ENCODE results near the gene RASL11A.

The RASL11A gene

DNA sequence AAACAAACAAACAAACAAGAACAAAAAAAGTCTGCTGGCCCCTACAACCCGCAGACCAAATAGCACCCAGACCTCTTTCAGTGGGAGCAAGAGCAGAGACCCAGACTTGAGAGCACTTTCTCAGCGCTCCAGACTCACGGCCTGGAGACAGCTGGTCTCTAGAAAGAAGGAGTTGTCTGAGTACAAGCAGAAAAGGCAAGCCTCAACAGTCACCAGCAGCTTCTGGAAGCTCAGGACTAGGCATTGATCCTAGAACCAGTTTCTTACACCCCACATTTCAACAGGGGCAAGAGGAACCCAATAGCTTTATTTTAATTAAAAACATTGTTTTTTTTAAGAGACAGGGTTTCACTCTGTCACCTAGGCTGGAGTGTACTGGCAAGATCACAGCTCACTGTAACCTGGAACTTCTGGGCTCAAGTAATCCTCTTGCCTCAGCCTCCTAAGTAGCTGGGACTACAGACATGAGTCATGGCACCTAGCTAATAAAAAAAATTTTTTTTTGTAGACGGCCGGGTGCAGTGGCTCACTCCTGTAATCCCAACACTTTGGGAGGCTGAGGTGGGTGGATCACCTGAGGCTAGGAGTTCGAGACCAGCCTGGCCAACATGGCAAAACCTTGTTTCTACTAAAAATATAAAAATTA lies 30.4 kb downstream of the RASL11A start:
- TF ChIP-seq CTCF (IDR thresholded peaks at IDR 0.05; ENCODE audit: insufficient read depth, low read length, missing control alignments), result no peak
- no peak overlapping the region for H3K4me3 ChIP-seq (ENCODE audit: low read depth, low read length)
- POLR2A ChIA-PET, result no interaction called here
- DNase-seq (ENCODE audit: low read depth, low spot score), result no peak
- CTCF ChIA-PET, result interaction anchor here (0.7 to 1.2 kb wide), 3 partner anchors 12 to 316 kb away, joined by 3 to 4 read pairs (median 3); no protein-coding TSS in a partner anchor

DNA sequence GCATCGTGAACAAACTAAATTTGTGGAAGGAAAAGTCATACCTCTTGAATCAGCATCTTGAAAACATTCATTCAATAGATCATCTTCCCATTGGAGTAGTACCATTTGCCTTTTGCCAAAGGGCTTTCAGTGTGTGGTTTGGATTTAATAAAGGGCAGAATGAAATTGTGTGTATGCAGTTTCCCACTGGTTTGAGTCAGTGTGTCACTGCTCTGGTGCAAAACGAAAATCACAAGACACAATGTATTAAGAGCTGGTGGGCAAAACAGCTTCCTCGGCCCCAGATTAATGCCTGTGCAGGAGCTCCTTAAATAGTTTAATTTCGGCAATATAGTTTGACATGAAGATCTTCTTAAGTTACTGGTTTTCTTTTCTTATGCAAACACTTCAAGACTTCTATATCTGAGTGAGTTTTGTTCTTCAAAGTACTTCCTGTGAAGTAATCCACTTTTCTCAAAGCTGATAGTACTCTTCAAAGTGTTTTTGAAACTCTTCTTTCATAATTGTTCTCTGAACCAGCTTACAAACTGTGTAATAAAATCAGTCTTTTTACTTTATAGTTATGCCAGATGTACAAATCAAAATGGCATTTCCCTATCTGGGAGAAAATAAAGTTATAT lies 32.1 kb downstream of the RASL11A start:
- TF ChIP-seq CTCF (IDR thresholded peaks at IDR 0.05; ENCODE audit: insufficient read depth, low read length, missing control alignments), result no peak
- ChIA-PET CTCF (no interaction called here), POLR2A (no interaction called here)
- no peak overlapping the region for H3K4me3 ChIP-seq (ENCODE audit: low read depth, low read length)
- no peak for DNase-seq (ENCODE audit: low read depth, low spot score)

- no peak for TF ChIP-seq CTCF (IDR thresholded peaks at IDR 0.05; ENCODE audit: insufficient read depth, low read length, missing control alignments)
- DNase-seq (ENCODE audit: low read depth, low spot score), result no peak
- ChIA-PET CTCF (no interaction called here), POLR2A (no interaction called here)
- no peak overlapping the region for H3K4me3 ChIP-seq (ENCODE audit: low read depth, low read length)
Observed at GRCh38 chr13:27304099-27304498, 33.5 kb downstream of the RASL11A start.

DNA sequence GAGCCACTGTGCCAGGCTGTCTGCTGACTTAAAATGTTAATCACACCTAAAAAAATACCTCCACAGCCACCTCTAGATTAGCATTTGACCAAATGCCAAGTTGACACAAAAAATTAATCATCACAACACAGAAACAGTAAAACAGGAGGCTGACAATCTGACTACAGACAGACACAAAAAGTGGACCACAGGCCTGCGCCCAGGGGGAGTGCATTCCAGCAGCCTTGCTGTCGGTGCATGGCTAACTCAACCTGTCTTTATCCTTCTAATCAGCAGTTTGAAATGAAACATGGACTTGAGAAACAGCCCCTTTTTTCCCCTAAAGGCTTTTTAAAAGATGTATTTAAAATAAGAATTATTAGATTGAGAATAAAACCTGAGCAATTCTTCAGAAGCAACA lies 34.0 kb downstream of the RASL11A start:
- no peak for DNase-seq (ENCODE audit: low read depth, low spot score)
- CTCF ChIA-PET, result no interaction called here

GRCh38 chr13:27306364-27306763 lies 35.7 kb downstream of the RASL11A start:
- no peak overlapping the region for H3K4me3 ChIP-seq (ENCODE audit: low read depth, low read length)
- DNase-seq (ENCODE audit: low read depth, low spot score), result no peak
- ChIA-PET POLR2A (no interaction called here), CTCF (no interaction called here)
- TF ChIP-seq CTCF (IDR thresholded peaks at IDR 0.05; ENCODE audit: insufficient read depth, low read length, missing control alignments), result no peak

More for the DNA sequence above, 34.0 kb downstream of the RASL11A start:
- no peak for TF ChIP-seq CTCF (IDR thresholded peaks at IDR 0.05; ENCODE audit: insufficient read depth, low read length, missing control alignments)
- POLR2A ChIA-PET, result no interaction called here
- H3K4me3 ChIP-seq (ENCODE audit: low read depth, low read length), result no peak overlapping the region

DNA sequence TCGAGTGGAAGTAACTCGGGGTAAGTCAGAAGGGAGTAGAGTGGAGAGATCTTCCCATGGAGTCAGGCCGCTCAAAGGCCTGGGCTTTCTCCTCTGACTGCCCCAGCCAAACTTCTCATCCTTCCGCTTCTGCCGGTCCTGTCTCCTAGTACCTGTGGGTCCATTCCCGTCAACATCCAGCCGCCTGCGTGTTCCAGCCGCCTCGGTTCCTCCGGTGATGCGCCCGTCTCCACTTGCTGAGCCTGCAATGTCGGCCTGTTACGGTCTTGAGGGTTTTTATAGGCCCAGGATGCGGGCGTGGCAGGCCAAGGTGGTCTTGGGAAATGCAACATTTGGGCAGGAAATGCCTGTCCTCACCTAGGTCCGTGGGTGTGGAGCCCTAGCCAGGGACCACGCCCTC lies 38.3 kb downstream of the RASL11A start:
- no peak for TF ChIP-seq CTCF (IDR thresholded peaks at IDR 0.05; ENCODE audit: insufficient read depth, low read length, missing control alignments)
- no peak overlapping the region for H3K4me3 ChIP-seq (ENCODE audit: low read depth, low read length)
- CTCF ChIA-PET, result no interaction called here
- POLR2A ChIA-PET, result no interaction called here
- DNase-seq (ENCODE audit: low read depth, low spot score), result no peak
